Keratinocyte (primary cell): Measurements from ENCODE around the gene FNIP2. TPM values are rescaled to one million over a fixed set of nuclear protein-coding genes. Genes with fewer than 3 reads are reported as not detected.

Experiments
- DNase-seq: peaks from one replicate; pipeline ENCODE4 v3.0.0-alpha.2; 2011; ENCODE audit warnings: low read depth, missing footprints, low spot score
- FAIRE-seq: peaks from 2 replicates; lab custom pipeline; 2011; peaks lifted over from hg19 to GRCh38; lab: Jason Lieb, UNC
- H2AFZ ChIP-seq: 2 replicates; pipeline ENCODE4 v1.6.0; 2012; ENCODE audit warnings: low read length, control low read depth, inconsistent platforms; ENCODE audit not compliant: control insufficient read depth
- H3K27ac ChIP-seq: 2 replicates; pipeline ENCODE4 v1.5.1; 2011; ENCODE audit warnings: low read length; ENCODE audit not compliant: control insufficient read depth, insufficient read depth
- H3K27me3 ChIP-seq: 3 replicates; pipeline ENCODE4 v1.6.0; 2011; ENCODE audit warnings: low read length; ENCODE audit not compliant: control insufficient read depth, insufficient read depth; ENCODE audit errors: extremely low read depth
- H3K36me3 ChIP-seq, 2 experiments: 2 replicates in 1 of 2; 3 replicates in 1 of 2; pipeline ENCODE4 v1.5.1; 2011; ENCODE audit warnings: low read length in 2 of 2, mild to moderate bottlenecking in 1 of 2; ENCODE audit not compliant: control insufficient read depth in 2 of 2, insufficient read depth in 2 of 2; ENCODE audit errors: extremely low read depth in 1 of 2
- H3K4me1 ChIP-seq: 3 replicates; pipeline ENCODE4 v1.5.1; 2011; ENCODE audit warnings: low read length; ENCODE audit not compliant: control insufficient read depth, insufficient read depth; ENCODE audit errors: extremely low read depth
- H3K4me2 ChIP-seq: 3 replicates; pipeline ENCODE4 v1.6.0; 2011; ENCODE audit warnings: low read depth, low read length; ENCODE audit not compliant: control insufficient read depth, insufficient read depth; ENCODE audit errors: extremely low read depth
- H3K4me3 ChIP-seq, 3 experiments: fragments of 200-600 bp in 1 of 3; sonication (generic) in 1 of 3; 2 replicates in 2 of 3; 3 replicates in 1 of 3; pipeline ENCODE4 v1.5.1; 2011 to 2016; ENCODE audit warnings: low read length in 3 of 3, mild to moderate bottlenecking in 3 of 3, control low read depth in 2 of 3, inconsistent platforms in 1 of 3, low read depth in 1 of 3, mixed read lengths in 1 of 3, mixed run types in 1 of 3, moderate library complexity in 1 of 3; ENCODE audit not compliant: control insufficient read depth in 2 of 3, insufficient read depth in 2 of 3; ENCODE audit errors: extremely low read depth in 1 of 3
- H3K79me2 ChIP-seq: 2 replicates; pipeline ENCODE4 v1.6.0; 2012; ENCODE audit warnings: low read length; ENCODE audit not compliant: control insufficient read depth, insufficient read depth
- H3K9ac ChIP-seq: 3 replicates; pipeline ENCODE4 v1.6.0; 2011; ENCODE audit warnings: low read length; ENCODE audit not compliant: control insufficient read depth, insufficient read depth; ENCODE audit errors: extremely low read depth
- H3K9me1 ChIP-seq: 3 replicates; pipeline ENCODE4 v1.6.0; 2011; ENCODE audit warnings: low read length; ENCODE audit not compliant: control insufficient read depth, insufficient read depth; ENCODE audit errors: extremely low read depth
- H3K9me3 ChIP-seq: 2 replicates; pipeline ENCODE4 v1.5.1; 2012; ENCODE audit warnings: low read depth, low read length; ENCODE audit not compliant: control insufficient read depth
- H4K20me1 ChIP-seq: 3 replicates; pipeline ENCODE4 v1.6.0; 2011; ENCODE audit warnings: low read length; ENCODE audit not compliant: control insufficient read depth, insufficient read depth; ENCODE audit errors: extremely low read depth
- EZH2 ChIP-seq: IDR thresholded peaks from one replicate; pipeline ENCODE4 v1.6.1; 2012; ENCODE audit warnings: inconsistent platforms, mild to moderate bottlenecking, low read length, moderate library complexity
- dilution Hi-C: fragments of 300-500 bp; cut with MboI; formaldehyde crosslinking; loops from one replicate; pipeline ENCODE4 v1.7.0; 2020; ENCODE audit warnings: low sequenced_read_pairs; ENCODE audit not compliant: extremely low pct_ligation_motif_present
- polyA plus RNA-seq, 5 experiments: library from polyadenylated mRNA; depleted of rRNA in 3 of 5; stranded (reverse) in 3 of 5; stranded (forward) in 1 of 5; unstranded in 1 of 5; fragments of >200 nt; gene quantifications; 1 replicate in 1 of 5; 2 replicates in 3 of 5; 3 replicates in 1 of 5; pipeline versions ENCODE4 v1.2.1 to v1.2.3, GENCODE V29; 2011 to 2012; ENCODE audit warnings: missing spikeins in 2 of 5, low read depth in 1 of 5, low replicate concordance in 1 of 5
- TF ChIP-seq, protein P1 (sequence below), 3 experiments: IDR thresholded peaks in 1 of 3; conservative IDR thresholded peaks in 1 of 3; optimal IDR thresholded peaks in 1 of 3; 2 replicates in 2 of 3; 3 replicates in 1 of 3; pipeline versions ENCODE3 to v1.5.1; 2011; ENCODE audit warnings: low read length in 3 of 3, mild to moderate bottlenecking in 3 of 3, moderate library complexity in 2 of 3, control low read depth in 1 of 3, inconsistent platforms in 1 of 3; ENCODE audit not compliant: insufficient read depth in 2 of 3; ENCODE audit errors: extremely low read depth in 1 of 3

The FNIP2 gene
- polyA plus RNA-seq, 1 donor (not counting 4 experiments of a cell fraction or from before 2014, with no cell fraction given), result 6.2 TPM

DNA sequence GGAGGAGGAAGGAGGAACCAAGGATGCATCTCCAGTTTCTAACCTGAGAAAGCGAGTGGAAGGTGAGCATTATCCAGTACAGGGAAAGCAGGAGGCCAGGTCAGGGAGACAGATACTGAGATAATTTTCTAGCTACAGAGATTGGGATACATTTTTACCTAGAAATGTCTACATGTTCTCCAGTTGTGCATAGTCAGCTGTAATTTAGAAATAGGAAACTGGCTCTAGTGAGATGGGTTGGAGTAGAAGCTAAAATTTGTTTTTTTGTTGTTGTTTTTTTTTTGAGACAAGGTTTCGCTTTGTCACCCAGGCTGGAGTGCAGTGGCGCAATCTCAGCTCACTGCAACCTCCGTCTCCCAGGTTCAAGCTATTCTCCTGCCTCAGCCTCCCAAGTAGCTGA, 71.3 kb downstream of the FNIP2 start:
- H3K4me3 ChIP-seq, result no peak overlapping the region
- H4K20me1 ChIP-seq, result no peaks in the 10 kb centered on the region
- peaks cover 7% of the 10 kb centered on the region for H3K4me1 ChIP-seq
- H3K9ac ChIP-seq, result no peak overlapping the region
- FAIRE-seq (no peak), DNase-seq (no peak)
- no peak overlapping the region for H2AFZ ChIP-seq
- no peak overlapping the region for H3K27ac ChIP-seq
- H3K27me3 ChIP-seq, result no peaks in the 10 kb centered on the region
- H3K9me1 ChIP-seq, result no peaks in the 10 kb centered on the region
- no peaks in the 10 kb centered on the region for H3K79me2 ChIP-seq
- H3K4me2 ChIP-seq, result no peak overlapping the region
- no peaks in the 10 kb centered on the region for H3K36me3 ChIP-seq
- H3K9me3 ChIP-seq, result no peaks in the 10 kb centered on the region
- dilution Hi-C loops, result no loop called here
- no peak for TF ChIP-seq EZH2
- TF ChIP-seq, protein P1, sequence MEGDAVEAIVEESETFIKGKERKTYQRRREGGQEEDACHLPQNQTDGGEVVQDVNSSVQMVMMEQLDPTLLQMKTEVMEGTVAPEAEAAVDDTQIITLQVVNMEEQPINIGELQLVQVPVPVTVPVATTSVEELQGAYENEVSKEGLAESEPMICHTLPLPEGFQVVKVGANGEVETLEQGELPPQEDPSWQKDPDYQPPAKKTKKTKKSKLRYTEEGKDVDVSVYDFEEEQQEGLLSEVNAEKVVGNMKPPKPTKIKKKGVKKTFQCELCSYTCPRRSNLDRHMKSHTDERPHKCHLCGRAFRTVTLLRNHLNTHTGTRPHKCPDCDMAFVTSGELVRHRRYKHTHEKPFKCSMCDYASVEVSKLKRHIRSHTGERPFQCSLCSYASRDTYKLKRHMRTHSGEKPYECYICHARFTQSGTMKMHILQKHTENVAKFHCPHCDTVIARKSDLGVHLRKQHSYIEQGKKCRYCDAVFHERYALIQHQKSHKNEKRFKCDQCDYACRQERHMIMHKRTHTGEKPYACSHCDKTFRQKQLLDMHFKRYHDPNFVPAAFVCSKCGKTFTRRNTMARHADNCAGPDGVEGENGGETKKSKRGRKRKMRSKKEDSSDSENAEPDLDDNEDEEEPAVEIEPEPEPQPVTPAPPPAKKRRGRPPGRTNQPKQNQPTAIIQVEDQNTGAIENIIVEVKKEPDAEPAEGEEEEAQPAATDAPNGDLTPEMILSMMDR (optimal IDR thresholded peaks at IDR 0.05 in 1 of 3, IDR thresholded peaks at IDR 0.05 in 1 of 3, conservative IDR thresholded peaks at IDR 0.05 in 1 of 3; ENCODE audit: extremely low read depth in 1 of 3, insufficient read depth in 2 of 3, low read length in 3 of 3), result no peak

DNA sequence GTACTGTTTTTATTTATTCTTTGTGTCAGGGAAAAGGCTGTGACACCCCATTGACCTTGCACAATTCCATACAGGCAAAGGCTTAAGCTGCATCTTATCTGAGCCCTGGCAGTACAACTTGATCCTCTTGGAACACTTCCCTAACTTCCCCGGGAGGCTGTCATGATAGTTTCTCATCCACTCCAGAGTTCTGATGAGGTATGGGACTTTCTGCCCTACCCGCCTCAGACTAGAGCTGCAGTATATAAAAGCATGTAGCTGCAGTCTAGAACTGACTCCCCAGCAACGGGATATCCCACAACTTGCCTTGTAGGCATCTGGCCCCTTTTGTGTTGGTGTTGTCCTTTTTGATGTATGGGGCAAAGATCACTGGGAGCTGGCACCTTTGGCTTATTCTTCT, 72.7 kb downstream of the FNIP2 start:
- H3K79me2 ChIP-seq, result no peaks in the 10 kb centered on the region
- no peak overlapping the region for H3K9ac ChIP-seq
- H3K4me2 ChIP-seq, result no peak overlapping the region
- no peak overlapping the region for H3K27ac ChIP-seq
- no peaks in the 10 kb centered on the region for H4K20me1 ChIP-seq
- no peaks in the 10 kb centered on the region for H3K4me1 ChIP-seq
- TF ChIP-seq EZH2, result no peak
- TF ChIP-seq, protein P1 (optimal IDR thresholded peaks at IDR 0.05 in 1 of 3, IDR thresholded peaks at IDR 0.05 in 1 of 3, conservative IDR thresholded peaks at IDR 0.05 in 1 of 3; ENCODE audit: extremely low read depth in 1 of 3, insufficient read depth in 2 of 3, low read length in 3 of 3), result no peak
- H3K9me3 ChIP-seq, result no peaks in the 10 kb centered on the region
- H3K27me3 ChIP-seq, result no peaks in the 10 kb centered on the region
- no peaks in the 10 kb centered on the region for H3K9me1 ChIP-seq
- H3K36me3 ChIP-seq, result no peaks in the 10 kb centered on the region
- FAIRE-seq (no peak), DNase-seq (no peak)
- dilution Hi-C loops, result no loop called here
- H3K4me3 ChIP-seq, result no peak overlapping the region
- no peak overlapping the region for H2AFZ ChIP-seq
